ENCODE measurements around the gene MPHOSPH9. TPM values are rescaled to one million over a fixed set of nuclear protein-coding genes. Genes with fewer than 3 reads are reported as not detected.

MPHOSPH9 gene
- total RNA-seq, 2 experiments from 2014 or later, result 88.3 to 136 TPM

DNA sequence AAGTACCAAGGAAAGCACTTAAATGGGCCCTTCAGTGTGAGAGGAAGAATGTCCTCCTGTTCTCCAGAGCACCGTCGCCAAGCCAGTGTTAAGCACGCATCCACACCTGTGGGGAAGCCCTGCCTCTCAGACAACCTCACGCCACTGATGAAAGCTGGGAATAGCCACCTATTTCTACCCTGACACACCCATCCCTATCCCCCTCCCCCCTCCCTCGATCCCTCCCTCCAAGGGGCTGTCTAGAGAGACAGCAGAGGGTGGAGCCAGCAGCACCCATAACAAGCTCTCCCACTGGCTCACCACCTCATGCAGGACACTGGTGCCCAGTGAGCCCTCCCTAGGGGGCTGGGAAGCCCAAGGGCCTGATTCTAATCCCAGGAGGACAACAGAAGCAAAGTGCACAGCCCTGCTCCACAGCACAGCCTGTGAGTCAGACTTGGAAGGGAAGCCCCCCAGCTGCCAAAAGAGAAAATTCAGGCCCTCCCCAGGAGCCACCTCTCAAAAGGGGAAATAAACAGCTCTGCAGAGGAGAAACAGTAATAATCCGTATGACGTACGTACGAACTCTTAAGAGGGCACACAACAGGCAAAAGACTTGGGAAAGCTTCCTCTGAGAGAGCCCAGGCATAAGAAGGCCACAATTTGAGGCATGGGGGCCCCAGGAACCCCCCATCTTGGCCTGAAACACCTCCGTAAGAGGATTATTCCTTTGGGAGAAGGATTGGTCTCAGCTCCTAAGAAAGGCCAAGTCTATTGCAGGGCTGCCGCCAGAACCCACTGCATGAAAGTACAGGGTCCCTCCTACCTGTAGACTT, 89.8 kb downstream of the MPHOSPH9 start:
- intact Hi-C loops (cut with micrococcal nuclease; ENCODE audit: unreplicated experiment), result no loop called here
- Histone ChIP-seq H3K79me2 (ENCODE audit: insufficient read depth, low read depth, low read length) (no peaks in the 10 kb centered on the region), H3K9me3 (ENCODE audit: low read length) (no peaks in the 10 kb centered on the region), H2AFZ (ENCODE audit: low read length) (no peak overlapping the region), H4K20me1 (ENCODE audit: insufficient read depth, low read length) (no peaks in the 10 kb centered on the region), H3K9me2 (ENCODE audit: insufficient read depth, low read length) (no peaks in the 10 kb centered on the region), H3K27ac (ENCODE audit: low read depth, low read length, poor library complexity, severe bottlenecking) (no peak overlapping the region), H3K36me3 (ENCODE audit: insufficient read depth, low read length) (no peaks in the 10 kb centered on the region), H3K4me2 (ENCODE audit: low read length) (peak overlapping the region; percentile 17; the same call in 1 of the 2 replicates), H3K4me1 (ENCODE audit: insufficient read depth, low read length, poor library complexity, severe bottlenecking) (no peaks in the 10 kb centered on the region), H3K4me3 (ENCODE audit: low read depth, low read length, poor library complexity, severe bottlenecking) (no peak overlapping the region)
- DNase-seq (ENCODE audit: low spot score), result no peak
- no peak for TF ChIP-seq EZH2phosphoT487 (IDR thresholded peaks at IDR 0.05; ENCODE audit: borderline replicate concordance, low read depth, low read length)
- TF ChIP-seq, protein P1, sequence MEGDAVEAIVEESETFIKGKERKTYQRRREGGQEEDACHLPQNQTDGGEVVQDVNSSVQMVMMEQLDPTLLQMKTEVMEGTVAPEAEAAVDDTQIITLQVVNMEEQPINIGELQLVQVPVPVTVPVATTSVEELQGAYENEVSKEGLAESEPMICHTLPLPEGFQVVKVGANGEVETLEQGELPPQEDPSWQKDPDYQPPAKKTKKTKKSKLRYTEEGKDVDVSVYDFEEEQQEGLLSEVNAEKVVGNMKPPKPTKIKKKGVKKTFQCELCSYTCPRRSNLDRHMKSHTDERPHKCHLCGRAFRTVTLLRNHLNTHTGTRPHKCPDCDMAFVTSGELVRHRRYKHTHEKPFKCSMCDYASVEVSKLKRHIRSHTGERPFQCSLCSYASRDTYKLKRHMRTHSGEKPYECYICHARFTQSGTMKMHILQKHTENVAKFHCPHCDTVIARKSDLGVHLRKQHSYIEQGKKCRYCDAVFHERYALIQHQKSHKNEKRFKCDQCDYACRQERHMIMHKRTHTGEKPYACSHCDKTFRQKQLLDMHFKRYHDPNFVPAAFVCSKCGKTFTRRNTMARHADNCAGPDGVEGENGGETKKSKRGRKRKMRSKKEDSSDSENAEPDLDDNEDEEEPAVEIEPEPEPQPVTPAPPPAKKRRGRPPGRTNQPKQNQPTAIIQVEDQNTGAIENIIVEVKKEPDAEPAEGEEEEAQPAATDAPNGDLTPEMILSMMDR (conservative IDR thresholded peaks at IDR 0.05; ENCODE audit: low read length), result no peak
- BruUV-seq (replicated peaks), result no TSS peak
- ChIA-PET POLR2A (interaction anchor here (0.5 kb wide), 2 partner anchors 13 to 386 kb away, joined by 3 to 4 read pairs; no protein-coding TSS in a partner anchor), CTCF (ENCODE audit: unreplicated experiment) (no interaction called here)

DNA sequence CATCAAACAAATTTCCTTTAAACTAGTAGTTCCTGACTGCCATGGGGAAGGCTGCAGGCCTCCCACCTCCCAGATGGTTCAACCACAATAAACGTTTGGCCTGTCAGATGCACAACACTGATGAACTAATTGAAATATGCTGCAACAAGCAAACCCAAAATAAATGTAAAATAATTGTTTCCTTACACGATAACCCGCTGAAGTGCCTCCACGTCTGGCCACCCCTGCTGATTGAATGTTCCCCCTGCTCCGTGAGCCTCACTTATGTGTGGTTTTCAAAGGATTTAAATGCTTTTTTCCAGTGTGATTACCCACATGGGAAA, 90.5 kb downstream of the MPHOSPH9 start:
- no peaks in the 10 kb centered on the region for H3K4me1 ChIP-seq (ENCODE audit: insufficient read depth, low read length, poor library complexity, severe bottlenecking)
- H3K4me3 ChIP-seq (ENCODE audit: low read depth, low read length, poor library complexity, severe bottlenecking), result no peak overlapping the region
- no peaks in the 10 kb centered on the region for H3K9me2 ChIP-seq (ENCODE audit: insufficient read depth, low read length)
- no peaks in the 10 kb centered on the region for H3K79me2 ChIP-seq (ENCODE audit: insufficient read depth, low read depth, low read length)
- H3K27ac ChIP-seq (ENCODE audit: low read depth, low read length, poor library complexity, severe bottlenecking), result no peak overlapping the region
- H4K20me1 ChIP-seq (ENCODE audit: insufficient read depth, low read length), result no peaks in the 10 kb centered on the region
- CTCF ChIA-PET (ENCODE audit: unreplicated experiment), result no interaction called here
- DNase-seq (ENCODE audit: low spot score), result no peak
- TF ChIP-seq, protein P1 (conservative IDR thresholded peaks at IDR 0.05; ENCODE audit: low read length), result no peak
- TF ChIP-seq EZH2phosphoT487 (IDR thresholded peaks at IDR 0.05; ENCODE audit: borderline replicate concordance, low read depth, low read length), result no peak
- no TSS peak for BruUV-seq (replicated peaks)
- no peaks in the 10 kb centered on the region for H3K36me3 ChIP-seq (ENCODE audit: insufficient read depth, low read length)
- H2AFZ ChIP-seq (ENCODE audit: low read length), result no peak overlapping the region
- H3K4me2 ChIP-seq (ENCODE audit: low read length), result peak overlapping the region; percentile 19; the same call in 1 of the 2 replicates
- POLR2A ChIA-PET, result interaction anchor here (1.0 kb wide), 1 partner anchor 12 kb away, joined by 7 read pairs; no protein-coding TSS in a partner anchor
- H3K9me3 ChIP-seq (ENCODE audit: low read length), result no peaks in the 10 kb centered on the region
- intact Hi-C loops (cut with micrococcal nuclease; ENCODE audit: unreplicated experiment), result no loop called here
